ENCODE results near the gene KLHDC8A. TPM values are rescaled to one million over a fixed set of nuclear protein-coding genes. Genes with fewer than 3 reads are reported as not detected.

KLHDC8A gene
- total and polyA plus RNA-seq, 2 of the 13 experiments (the other 11 are each of a cell fraction or from before 2014, with no cell fraction given) = not detected

DNA sequence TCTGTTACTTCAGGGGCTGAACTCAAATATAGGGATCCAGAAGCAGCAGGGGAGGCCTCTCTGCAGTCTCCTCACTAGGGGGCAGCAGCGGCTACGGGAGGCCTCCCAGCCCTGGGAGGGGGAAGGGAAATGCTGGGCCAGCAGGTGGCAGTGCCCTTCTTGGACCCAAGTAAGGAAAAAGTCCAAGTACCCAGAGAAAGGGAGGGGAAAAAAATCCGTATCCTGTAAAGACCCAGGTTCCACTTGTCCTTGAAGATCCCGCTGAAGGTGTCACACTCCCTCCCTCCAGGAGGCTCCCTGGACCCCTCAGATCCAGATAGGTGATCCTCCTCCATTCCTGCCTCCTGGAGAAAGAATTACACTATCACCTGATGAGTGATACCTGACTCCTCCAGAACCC, 21.0 kb downstream of the KLHDC8A start (continued):
- TF ChIP-seq, protein P1, sequence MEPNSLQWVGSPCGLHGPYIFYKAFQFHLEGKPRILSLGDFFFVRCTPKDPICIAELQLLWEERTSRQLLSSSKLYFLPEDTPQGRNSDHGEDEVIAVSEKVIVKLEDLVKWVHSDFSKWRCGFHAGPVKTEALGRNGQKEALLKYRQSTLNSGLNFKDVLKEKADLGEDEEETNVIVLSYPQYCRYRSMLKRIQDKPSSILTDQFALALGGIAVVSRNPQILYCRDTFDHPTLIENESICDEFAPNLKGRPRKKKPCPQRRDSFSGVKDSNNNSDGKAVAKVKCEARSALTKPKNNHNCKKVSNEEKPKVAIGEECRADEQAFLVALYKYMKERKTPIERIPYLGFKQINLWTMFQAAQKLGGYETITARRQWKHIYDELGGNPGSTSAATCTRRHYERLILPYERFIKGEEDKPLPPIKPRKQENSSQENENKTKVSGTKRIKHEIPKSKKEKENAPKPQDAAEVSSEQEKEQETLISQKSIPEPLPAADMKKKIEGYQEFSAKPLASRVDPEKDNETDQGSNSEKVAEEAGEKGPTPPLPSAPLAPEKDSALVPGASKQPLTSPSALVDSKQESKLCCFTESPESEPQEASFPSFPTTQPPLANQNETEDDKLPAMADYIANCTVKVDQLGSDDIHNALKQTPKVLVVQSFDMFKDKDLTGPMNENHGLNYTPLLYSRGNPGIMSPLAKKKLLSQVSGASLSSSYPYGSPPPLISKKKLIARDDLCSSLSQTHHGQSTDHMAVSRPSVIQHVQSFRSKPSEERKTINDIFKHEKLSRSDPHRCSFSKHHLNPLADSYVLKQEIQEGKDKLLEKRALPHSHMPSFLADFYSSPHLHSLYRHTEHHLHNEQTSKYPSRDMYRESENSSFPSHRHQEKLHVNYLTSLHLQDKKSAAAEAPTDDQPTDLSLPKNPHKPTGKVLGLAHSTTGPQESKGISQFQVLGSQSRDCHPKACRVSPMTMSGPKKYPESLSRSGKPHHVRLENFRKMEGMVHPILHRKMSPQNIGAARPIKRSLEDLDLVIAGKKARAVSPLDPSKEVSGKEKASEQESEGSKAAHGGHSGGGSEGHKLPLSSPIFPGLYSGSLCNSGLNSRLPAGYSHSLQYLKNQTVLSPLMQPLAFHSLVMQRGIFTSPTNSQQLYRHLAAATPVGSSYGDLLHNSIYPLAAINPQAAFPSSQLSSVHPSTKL (CRISPR knock-in tag; IDR thresholded peaks at IDR 0.05) = no peak
- TF ChIP-seq MXD4 (CRISPR knock-in tag; IDR thresholded peaks at IDR 0.05) = no peak
- TF ChIP-seq, protein P2, sequence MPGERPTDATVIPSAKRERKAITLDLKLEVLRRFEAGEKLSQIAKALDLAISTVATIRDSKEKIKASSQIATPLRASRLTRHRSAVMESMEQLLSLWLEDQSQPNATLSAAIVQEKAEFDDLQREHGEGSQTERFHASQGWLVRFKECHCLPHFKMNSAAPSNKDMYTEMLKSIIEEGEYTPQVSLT (CRISPR knock-in tag; IDR thresholded peaks at IDR 0.05; ENCODE audit: borderline replicate concordance, low read depth) = no peak
- TF ChIP-seq ZNF749 (CRISPR knock-in tag; IDR thresholded peaks at IDR 0.05; ENCODE audit: borderline replicate concordance) = no peak
- no peak for TF ChIP-seq ZNF598 (CRISPR knock-in tag; IDR thresholded peaks at IDR 0.05; ENCODE audit: borderline replicate concordance)
- TF ChIP-seq CBX2 (IDR thresholded peaks at IDR 0.05; ENCODE audit: low read depth, low read length) = no peak
- no peak for TF ChIP-seq CBX2 (CRISPR knock-in tag; IDR thresholded peaks at IDR 0.05; ENCODE audit: low read depth)
- TF ChIP-seq, protein P3, sequence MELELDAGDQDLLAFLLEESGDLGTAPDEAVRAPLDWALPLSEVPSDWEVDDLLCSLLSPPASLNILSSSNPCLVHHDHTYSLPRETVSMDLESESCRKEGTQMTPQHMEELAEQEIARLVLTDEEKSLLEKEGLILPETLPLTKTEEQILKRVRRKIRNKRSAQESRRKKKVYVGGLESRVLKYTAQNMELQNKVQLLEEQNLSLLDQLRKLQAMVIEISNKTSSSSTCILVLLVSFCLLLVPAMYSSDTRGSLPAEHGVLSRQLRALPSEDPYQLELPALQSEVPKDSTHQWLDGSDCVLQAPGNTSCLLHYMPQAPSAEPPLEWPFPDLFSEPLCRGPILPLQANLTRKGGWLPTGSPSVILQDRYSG (CRISPR knock-in tag; IDR thresholded peaks at IDR 0.05) = no peak
- TF ChIP-seq JARID2 (CRISPR knock-in tag; IDR thresholded peaks at IDR 0.05; ENCODE audit: insufficient replicate concordance) = no peak
- no peak for TF ChIP-seq ZFAT (CRISPR knock-in tag; conservative IDR thresholded peaks at IDR 0.05)
- no peak for TF ChIP-seq ZNF709 (CRISPR knock-in tag; IDR thresholded peaks at IDR 0.05)
- no peak for TF ChIP-seq ZNF816 (CRISPR knock-in tag; IDR thresholded peaks at IDR 0.05; ENCODE audit: borderline replicate concordance)
- TF ChIP-seq GPN1 (CRISPR knock-in tag; IDR thresholded peaks at IDR 0.05; ENCODE audit: borderline replicate concordance) = no peak
- TF ChIP-seq, protein P4, sequence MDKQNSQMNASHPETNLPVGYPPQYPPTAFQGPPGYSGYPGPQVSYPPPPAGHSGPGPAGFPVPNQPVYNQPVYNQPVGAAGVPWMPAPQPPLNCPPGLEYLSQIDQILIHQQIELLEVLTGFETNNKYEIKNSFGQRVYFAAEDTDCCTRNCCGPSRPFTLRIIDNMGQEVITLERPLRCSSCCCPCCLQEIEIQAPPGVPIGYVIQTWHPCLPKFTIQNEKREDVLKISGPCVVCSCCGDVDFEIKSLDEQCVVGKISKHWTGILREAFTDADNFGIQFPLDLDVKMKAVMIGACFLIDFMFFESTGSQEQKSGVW (CRISPR knock-in tag; IDR thresholded peaks at IDR 0.05; ENCODE audit: borderline replicate concordance) = no peak
- TF ChIP-seq POLR2G (IDR thresholded peaks at IDR 0.05; ENCODE audit: low read depth, low read length) = no peak
- TF ChIP-seq NBN (conservative IDR thresholded peaks at IDR 0.05) = no peak
- TF ChIP-seq, protein P5, sequence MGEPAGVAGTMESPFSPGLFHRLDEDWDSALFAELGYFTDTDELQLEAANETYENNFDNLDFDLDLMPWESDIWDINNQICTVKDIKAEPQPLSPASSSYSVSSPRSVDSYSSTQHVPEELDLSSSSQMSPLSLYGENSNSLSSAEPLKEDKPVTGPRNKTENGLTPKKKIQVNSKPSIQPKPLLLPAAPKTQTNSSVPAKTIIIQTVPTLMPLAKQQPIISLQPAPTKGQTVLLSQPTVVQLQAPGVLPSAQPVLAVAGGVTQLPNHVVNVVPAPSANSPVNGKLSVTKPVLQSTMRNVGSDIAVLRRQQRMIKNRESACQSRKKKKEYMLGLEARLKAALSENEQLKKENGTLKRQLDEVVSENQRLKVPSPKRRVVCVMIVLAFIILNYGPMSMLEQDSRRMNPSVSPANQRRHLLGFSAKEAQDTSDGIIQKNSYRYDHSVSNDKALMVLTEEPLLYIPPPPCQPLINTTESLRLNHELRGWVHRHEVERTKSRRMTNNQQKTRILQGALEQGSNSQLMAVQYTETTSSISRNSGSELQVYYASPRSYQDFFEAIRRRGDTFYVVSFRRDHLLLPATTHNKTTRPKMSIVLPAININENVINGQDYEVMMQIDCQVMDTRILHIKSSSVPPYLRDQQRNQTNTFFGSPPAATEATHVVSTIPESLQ (CRISPR knock-in tag; conservative IDR thresholded peaks at IDR 0.05) = no peak
- no peak for TF ChIP-seq RFX3 (CRISPR knock-in tag; IDR thresholded peaks at IDR 0.05)
- TF ChIP-seq, protein P6, sequence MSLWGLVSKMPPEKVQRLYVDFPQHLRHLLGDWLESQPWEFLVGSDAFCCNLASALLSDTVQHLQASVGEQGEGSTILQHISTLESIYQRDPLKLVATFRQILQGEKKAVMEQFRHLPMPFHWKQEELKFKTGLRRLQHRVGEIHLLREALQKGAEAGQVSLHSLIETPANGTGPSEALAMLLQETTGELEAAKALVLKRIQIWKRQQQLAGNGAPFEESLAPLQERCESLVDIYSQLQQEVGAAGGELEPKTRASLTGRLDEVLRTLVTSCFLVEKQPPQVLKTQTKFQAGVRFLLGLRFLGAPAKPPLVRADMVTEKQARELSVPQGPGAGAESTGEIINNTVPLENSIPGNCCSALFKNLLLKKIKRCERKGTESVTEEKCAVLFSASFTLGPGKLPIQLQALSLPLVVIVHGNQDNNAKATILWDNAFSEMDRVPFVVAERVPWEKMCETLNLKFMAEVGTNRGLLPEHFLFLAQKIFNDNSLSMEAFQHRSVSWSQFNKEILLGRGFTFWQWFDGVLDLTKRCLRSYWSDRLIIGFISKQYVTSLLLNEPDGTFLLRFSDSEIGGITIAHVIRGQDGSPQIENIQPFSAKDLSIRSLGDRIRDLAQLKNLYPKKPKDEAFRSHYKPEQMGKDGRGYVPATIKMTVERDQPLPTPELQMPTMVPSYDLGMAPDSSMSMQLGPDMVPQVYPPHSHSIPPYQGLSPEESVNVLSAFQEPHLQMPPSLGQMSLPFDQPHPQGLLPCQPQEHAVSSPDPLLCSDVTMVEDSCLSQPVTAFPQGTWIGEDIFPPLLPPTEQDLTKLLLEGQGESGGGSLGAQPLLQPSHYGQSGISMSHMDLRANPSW (CRISPR knock-in tag; IDR thresholded peaks at IDR 0.05; ENCODE audit: borderline replicate concordance) = no peak
- no peak for TF ChIP-seq ADNP (CRISPR knock-in tag; IDR thresholded peaks at IDR 0.05)

Measured in HepG2 (cell line).